Brain pericyte (primary cell): ENCODE measurements around the gene LIMCH1.
"Not testable (repeated sequence)": the region's sequence is repeated elsewhere in the genome, so short reads cannot be mapped to it uniquely, and the experiment has no call there.

Experiments
- DNase-seq: peaks from one replicate; pipeline ENCODE4 v3.0.0-alpha.2; 2012; ENCODE audit warnings: low read depth, low spot score

LIMCH1 gene

GRCh38 chr4:41610474-41610873, 72.5 kb downstream of the LIMCH1 start:
- no peak for DNase-seq

DNA sequence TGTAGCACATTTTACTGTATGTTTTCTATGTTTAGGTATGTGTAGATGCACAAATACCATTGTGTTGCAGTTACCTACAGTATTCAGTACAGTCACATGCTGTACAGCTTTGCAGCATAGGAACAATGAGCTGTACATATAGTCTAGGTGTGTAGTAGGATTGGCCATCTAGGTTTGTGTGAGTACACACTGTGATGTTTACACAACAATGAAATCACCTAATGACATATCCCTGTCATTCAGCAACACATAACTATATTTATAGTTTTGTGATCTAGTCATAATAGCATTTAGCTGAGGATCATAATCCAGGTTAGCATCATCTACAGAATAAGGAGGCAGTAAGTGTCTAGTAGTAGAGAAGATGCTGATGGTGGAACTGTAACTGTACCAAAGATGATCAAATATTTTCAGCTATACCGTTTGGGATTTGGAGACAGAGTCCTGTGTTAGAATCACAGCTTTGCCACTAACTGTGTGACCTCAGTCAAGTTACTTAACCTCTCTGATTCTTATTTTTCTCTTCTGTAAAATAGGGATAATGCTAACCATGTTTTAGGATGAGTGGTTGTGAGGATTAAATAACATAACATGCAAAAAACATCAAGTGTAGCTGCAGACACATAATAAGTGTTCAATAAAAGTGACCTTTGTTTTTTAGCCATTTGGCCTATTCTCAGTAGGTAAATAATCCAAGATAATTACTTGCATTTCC, 73.3 kb downstream of the LIMCH1 start:
- DNase-seq: no peak

DNA sequence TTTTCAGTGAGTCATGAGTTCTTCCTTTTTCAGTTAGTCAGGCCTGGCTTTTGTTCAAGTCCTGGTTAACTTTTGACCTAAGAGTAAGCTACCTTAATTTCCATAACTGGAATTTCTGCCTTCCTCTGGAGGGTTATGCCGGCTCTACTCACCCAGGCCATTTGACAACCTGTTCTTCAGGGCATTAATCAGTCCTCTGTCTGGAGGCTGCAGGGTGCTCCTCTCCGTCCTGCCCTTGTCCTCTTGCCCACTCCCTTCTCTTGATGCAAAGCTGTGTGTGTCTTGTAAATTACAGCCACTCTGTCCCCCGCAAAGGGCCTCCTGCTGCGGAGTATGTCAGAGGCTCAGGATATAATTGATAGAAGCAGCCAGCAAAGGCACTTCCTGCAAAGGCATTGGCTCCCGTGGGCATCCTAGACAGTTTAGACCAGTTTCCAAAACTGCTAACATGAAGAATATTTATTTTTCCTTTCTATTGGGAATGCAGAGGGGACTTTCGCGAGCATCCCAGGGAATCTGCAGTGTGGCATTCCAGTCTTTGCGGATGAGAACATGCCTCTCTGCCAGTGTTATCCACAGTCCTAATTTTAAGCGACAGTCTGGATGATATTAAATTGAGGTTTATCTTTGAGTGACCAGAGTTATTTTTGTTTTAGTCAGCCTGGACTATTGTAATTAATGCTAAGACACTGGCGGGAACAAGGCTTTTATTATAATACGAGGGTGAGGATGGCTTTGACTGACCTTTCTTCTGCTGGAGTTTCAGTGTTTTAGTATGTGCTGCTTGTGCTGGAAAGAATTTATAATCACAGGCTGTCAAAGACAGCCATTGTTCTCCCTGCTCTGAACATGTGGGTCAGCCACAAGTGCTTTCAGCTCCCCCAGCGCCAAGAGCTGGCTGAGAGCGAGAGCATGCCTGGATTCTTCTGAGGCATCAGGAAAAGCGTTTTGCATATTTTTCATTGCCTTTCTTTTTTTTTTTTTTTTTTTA, 74.2 kb downstream of the LIMCH1 start:
- no peak for DNase-seq

DNA sequence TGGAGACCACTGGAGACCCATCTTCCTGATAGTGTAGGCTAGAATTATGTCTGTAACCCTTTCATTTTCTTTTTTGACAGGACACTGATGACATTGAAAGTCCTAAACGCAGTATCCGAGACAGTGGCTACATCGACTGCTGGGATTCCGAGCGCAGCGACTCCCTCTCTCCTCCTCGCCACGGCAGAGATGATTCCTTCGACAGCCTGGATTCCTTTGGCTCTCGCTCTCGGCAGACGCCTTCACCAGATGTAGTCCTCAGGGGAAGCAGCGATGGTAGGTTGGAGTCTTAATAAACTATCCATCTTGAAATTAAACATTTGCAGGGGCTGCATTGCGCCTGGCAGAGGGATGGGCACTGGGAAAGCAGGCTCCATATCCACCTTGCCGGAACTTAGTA, 75.4 kb downstream of the LIMCH1 start:
- DNase-seq: no peak

- no peak for DNase-seq
These were observed 75.9 kb downstream of the LIMCH1 start for GRCh38 chr4:41613821-41614220.

DNA sequence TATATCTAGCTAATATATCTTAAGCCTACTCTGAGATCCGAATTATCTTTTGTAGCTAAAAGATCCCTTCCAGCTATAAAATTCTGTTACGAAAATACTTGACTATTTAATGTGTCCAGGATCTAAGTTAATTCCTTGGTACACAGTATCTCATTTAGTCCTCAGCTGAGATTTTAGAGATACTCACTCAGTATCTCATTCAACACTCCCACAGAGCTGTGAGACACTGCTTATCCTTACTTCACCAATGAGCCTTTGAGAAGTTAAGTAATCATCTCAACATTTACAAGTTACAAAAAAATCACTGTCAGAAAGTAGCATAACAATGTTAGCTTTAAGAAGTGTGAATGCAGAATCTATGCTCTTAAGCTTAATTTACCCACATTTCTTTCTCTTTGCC, 76.6 kb downstream of the LIMCH1 start:
- DNase-seq: no peak

DNA sequence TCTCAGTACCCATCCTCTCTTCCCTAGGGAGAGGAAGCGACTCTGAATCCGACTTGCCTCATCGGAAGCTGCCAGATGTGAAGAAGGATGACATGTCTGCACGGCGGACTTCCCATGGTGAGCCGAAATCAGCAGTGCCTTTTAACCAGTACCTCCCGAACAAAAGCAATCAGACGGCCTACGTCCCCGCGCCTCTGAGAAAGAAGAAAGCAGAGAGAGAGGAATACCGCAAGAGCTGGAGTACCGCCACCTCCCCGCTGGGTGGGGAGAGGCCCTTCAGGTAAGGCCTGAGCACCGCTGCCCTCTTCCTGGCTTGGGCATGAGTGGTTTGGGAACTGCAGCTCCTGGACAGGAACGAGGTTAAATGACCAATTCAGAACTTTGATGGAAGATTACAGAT, 81.2 kb downstream of the LIMCH1 start:
- no peak for DNase-seq

DNA sequence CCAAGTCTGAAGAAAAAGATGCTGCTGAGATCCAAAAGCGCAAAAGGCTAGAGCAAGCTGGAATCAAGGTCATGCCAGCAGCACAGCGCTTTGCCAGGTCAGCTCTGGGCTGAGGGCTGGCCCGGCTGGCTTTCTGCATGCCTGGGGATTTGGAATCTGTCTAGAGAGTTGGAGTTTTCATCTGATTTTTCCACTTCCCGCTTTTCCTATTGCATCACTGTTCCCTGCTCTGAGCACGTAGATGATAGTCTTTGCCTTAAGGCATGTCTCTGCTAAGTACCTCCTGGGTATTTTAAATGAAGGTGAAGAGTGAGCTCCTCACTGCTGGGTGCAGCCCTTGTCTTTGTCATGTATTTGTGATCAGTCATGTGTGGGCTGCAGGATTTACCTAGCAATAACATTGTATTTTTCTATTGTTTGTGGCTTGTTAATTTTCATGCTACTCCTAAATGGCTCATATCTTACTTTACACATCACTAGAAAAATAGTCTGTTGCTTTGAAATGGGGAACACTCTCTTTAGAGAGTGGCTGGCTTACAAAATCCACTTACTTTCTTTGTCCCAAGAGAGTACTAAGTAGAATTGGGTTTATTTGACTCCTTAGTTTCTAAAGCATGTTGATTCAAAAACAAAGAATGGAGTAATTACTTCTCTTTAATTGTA, 82.8 kb downstream of the LIMCH1 start:
- DNase-seq: no peak

DNA sequence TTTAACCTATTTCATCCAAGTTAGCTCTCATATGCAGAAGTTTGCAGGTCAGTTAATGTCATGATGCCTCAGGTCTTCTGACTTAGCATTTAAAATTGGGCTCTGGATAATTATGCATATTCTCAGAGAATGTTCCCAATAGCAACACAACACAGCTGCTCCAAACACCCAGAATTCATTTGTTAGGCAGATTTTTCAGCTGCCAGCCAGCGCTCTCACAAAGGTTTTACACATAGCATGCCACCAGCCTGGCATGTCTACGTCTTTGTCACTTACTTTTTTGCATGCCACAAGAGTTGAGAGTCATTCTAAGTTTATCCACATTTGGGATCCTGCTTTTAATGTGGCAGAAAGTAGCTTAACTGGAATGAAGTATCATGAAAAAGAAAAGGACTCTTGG, 84.8 kb downstream of the LIMCH1 start:
- no peak for DNase-seq

- DNase-seq: no peak
These were observed 86.8 kb downstream of the LIMCH1 start for GRCh38 chr4:41624765-41625164.

DNA sequence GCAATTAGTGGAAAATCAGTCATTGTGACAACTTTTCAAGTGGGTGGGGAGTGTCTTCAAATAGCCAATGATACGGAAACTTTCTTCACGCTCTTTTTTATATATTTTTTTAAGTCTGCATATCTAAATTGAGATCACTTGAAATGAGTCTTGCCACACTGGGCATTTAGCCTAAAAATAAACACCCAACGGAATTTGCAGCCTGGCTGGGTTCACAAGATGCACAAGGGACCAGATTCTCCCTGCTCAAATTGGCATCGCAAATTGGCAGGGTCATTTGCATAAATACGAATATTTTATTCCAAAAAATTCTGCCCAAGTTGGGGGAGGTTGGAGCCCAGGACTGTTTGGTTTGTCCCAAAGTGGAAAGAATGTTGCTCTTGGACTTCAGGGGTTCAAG, 87.6 kb downstream of the LIMCH1 start:
- DNase-seq: no peak

GRCh38 chr4:41628936-41629335, 91.0 kb downstream of the LIMCH1 start:
- DNase-seq: no peak

- no peak for DNase-seq
These were observed 93.6 kb downstream of the LIMCH1 start for GRCh38 chr4:41631523-41631922.

GRCh38 chr4:41632481-41633073, 94.6 kb downstream of the LIMCH1 start:
- no peak for DNase-seq

GRCh38 chr4:41633321-41633720, 95.4 kb downstream of the LIMCH1 start:
- no peak for DNase-seq

GRCh38 chr4:41635441-41635840, 97.5 kb downstream of the LIMCH1 start:
- no peak for DNase-seq

- no peak for DNase-seq
These were observed 100.2 kb downstream of the LIMCH1 start for GRCh38 chr4:41638203-41638602.

- DNase-seq: no peak
These were observed 100.9 kb downstream of the LIMCH1 start for GRCh38 chr4:41638866-41639265.

GRCh38 chr4:41639291-41639690, 101.3 kb downstream of the LIMCH1 start:
- DNase-seq: no peak

GRCh38 chr4:41640906-41641305, 102.9 kb downstream of the LIMCH1 start:
- no peak for DNase-seq

DNA sequence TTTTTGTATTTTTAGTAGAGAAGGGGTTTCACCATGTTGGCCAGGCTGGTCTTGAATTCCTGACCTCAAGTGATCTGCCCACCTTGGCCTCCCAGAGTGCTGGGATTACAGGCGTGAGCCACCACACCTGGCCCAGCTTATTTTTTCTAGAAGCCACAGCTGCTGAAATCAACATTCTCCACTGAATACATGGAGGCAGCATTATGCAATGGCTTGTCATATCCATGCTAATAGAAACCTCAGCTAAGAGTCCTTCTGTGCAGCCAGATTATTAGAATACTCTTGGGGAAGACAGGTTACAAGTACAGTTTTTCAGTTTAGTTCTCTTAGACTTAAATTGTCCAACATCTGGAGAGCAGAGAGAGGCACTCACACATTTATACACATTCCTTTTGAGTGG, 104.8 kb downstream of the LIMCH1 start:
- not testable (repeated sequence) for DNase-seq

DNA sequence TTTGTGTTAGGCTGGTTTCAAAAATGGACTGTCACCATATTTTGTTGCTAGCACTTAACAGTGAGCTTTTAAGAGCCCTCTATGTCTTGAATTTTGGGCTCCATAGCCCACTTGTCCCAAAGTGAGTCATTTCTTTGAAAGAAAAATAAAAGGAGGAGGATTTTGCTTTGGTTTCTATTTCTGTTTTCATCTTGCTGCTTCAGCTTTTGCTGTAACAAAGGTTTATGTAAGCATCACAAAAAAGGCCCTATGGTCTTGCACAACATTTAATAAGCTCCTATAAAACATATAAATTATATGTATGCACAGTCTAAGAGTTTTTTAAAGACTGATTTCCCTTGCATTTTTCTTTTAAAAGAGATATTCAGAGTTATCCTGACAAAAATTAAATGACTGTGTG, 105.4 kb downstream of the LIMCH1 start:
- no peak for DNase-seq
